ENCODE measurements around the gene LYRM2. TPM values are rescaled to one million over a fixed set of nuclear protein-coding genes. Genes with fewer than 3 reads are reported as not detected.

LYRM2 gene
- total RNA-seq, 1 experiment from 2014 or later = 39.4 TPM

DNA sequence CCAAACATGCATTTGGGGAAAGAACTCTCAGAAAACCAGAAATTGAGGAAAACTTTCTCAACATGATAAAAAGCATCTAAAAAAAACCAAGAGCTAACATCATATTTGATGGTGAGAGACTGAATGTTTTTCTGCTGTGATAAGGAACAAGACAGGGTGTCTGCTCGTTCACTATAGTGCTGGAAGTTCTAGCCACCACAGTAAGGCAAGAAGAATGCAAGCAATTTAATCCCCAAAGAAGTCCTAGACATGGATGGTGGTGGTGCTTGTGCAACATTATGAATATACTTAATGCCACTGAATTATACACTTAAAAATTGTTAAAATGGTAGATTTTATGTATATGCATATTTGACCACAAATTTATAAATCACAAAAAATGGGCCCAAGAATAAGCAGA is 53.4 kb downstream of the LYRM2 start:
- intact Hi-C loops (cut with micrococcal nuclease; ENCODE audit: unreplicated experiment) = no loop called here
- CTCF ChIA-PET = no interaction called here
- Histone ChIP-seq H3K36me3 (ENCODE audit: control insufficient read depth, insufficient read depth, low read length) (no peaks in the 10 kb centered on the region), H3K27me3 (ENCODE audit: control insufficient read depth, insufficient read depth, low read length) (no peaks in the 10 kb centered on the region; the same call in 1 of the 2 replicates), H3K4me1 (ENCODE audit: control insufficient read depth, insufficient read depth, low read length) (no peaks in the 10 kb centered on the region), H3K9me3 (ENCODE audit: control insufficient read depth, insufficient read depth, low read depth, low read length) (no peaks in the 10 kb centered on the region), H3K27ac (ENCODE audit: low read length) (no peak overlapping the region), H3K4me3 (ENCODE audit: low read depth in 2 of 2, low read length in 2 of 2) (no peak overlapping the region)
- ATAC-seq = no peak
- POLR2A ChIA-PET = no interaction called here
- in situ Hi-C loops (cut with HindIII; ENCODE audit: low pct_unique_long_range_greater_than_20kb, low sequenced_read_pairs) = no loop called here
- DNase-seq (ENCODE audit: low read depth, low spot score) = no peak
- no TSS peak for BruUV-seq (replicated peaks)
- TF ChIP-seq SIN3A (IDR thresholded peaks at IDR 0.05; ENCODE audit: borderline replicate concordance, insufficient read depth, low read depth, low read length) (no peak), POLR2AphosphoS5 (IDR thresholded peaks at IDR 0.05; ENCODE audit: low read depth, low read length) (no peak), TCF7L2 (IDR thresholded peaks at IDR 0.05; ENCODE audit: low read depth, low read length) (no peak), REST (IDR thresholded peaks at IDR 0.05; ENCODE audit: insufficient read depth in 1 of 2, low read depth in 2 of 2, low read length in 1 of 2) (no peak)
- TF ChIP-seq, protein P1, sequence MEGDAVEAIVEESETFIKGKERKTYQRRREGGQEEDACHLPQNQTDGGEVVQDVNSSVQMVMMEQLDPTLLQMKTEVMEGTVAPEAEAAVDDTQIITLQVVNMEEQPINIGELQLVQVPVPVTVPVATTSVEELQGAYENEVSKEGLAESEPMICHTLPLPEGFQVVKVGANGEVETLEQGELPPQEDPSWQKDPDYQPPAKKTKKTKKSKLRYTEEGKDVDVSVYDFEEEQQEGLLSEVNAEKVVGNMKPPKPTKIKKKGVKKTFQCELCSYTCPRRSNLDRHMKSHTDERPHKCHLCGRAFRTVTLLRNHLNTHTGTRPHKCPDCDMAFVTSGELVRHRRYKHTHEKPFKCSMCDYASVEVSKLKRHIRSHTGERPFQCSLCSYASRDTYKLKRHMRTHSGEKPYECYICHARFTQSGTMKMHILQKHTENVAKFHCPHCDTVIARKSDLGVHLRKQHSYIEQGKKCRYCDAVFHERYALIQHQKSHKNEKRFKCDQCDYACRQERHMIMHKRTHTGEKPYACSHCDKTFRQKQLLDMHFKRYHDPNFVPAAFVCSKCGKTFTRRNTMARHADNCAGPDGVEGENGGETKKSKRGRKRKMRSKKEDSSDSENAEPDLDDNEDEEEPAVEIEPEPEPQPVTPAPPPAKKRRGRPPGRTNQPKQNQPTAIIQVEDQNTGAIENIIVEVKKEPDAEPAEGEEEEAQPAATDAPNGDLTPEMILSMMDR (IDR thresholded peaks at IDR 0.05) = no peak

DNA sequence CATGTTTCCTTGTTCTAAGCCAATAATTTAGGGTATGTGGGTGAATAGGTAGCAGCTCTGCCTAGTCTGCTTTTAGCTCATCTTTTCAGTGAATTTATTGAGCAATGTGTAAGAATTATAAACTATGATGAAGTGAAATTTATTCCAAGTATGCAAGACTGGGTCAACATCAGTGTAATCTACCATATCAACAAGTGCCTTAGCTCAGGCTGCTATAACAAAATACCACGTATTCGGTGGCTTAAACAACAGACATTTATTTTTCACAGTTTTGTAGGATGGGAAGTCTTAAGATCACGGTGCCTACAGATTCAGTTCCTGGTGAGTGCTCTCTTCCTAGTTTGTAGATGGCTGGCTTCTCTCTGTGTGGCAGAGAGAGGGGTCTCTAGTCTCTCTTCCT is 54.0 kb downstream of the LYRM2 start:
- in situ Hi-C loops (cut with HindIII; ENCODE audit: low pct_unique_long_range_greater_than_20kb, low sequenced_read_pairs) = no loop called here
- no TSS peak for BruUV-seq (replicated peaks)
- no peak overlapping the region for H3K27ac ChIP-seq (ENCODE audit: low read length)
- POLR2A ChIA-PET = interaction anchor here (0.6 kb wide), 1 partner anchor 219 kb away, joined by 3 read pairs; no protein-coding TSS in a partner anchor
- TF ChIP-seq REST (IDR thresholded peaks at IDR 0.05; ENCODE audit: insufficient read depth in 1 of 2, low read depth in 2 of 2, low read length in 1 of 2) (no peak), SIN3A (IDR thresholded peaks at IDR 0.05; ENCODE audit: borderline replicate concordance, insufficient read depth, low read depth, low read length) (no peak), POLR2AphosphoS5 (IDR thresholded peaks at IDR 0.05; ENCODE audit: low read depth, low read length) (no peak), TCF7L2 (IDR thresholded peaks at IDR 0.05; ENCODE audit: low read depth, low read length) (no peak)
- TF ChIP-seq, protein P1 (IDR thresholded peaks at IDR 0.05) = no peak
- CTCF ChIA-PET = no interaction called here
- no peaks in the 10 kb centered on the region for H3K36me3 ChIP-seq (ENCODE audit: control insufficient read depth, insufficient read depth, low read length)
- H3K9me3 ChIP-seq (ENCODE audit: control insufficient read depth, insufficient read depth, low read depth, low read length) = no peaks in the 10 kb centered on the region
- no peaks in the 10 kb centered on the region for H3K4me1 ChIP-seq (ENCODE audit: control insufficient read depth, insufficient read depth, low read length)
- DNase-seq (ENCODE audit: low read depth, low spot score) (no peak), ATAC-seq (no peak)
- intact Hi-C loops (cut with micrococcal nuclease; ENCODE audit: unreplicated experiment) = no loop called here
- no peaks in the 10 kb centered on the region; the same call in 1 of the 2 replicates for H3K27me3 ChIP-seq (ENCODE audit: control insufficient read depth, insufficient read depth, low read length)
- H3K4me3 ChIP-seq (ENCODE audit: low read depth in 2 of 2, low read length in 2 of 2) = no peak overlapping the region

Data from Panc1 (cell line).